ENCODE data around the gene SBF2. TPM values are rescaled to one million over a fixed set of nuclear protein-coding genes. Genes with fewer than 3 reads are reported as not detected.
"Not testable (repeated sequence)": the region's sequence is repeated elsewhere in the genome, so short reads cannot be mapped to it uniquely, and the experiment has no call there.

Gene SBF2
- total RNA-seq, 1 donor from 2014 or later: 39.5 TPM

GRCh38 chr11:10147195-10147594 lies 146.8 kb downstream of the SBF2 start:
- Mint-ChIP-seq H3K27me3 (no peaks in the 10 kb centered on the region), H3K9me3 (peaks cover 4% of the 10 kb centered on the region), H3K27ac (no peak overlapping the region), H3K36me3 (no peaks in the 10 kb centered on the region), H3K4me3 (no peak overlapping the region), H3K4me1 (ENCODE audit: unreplicated experiment) (no peaks in the 10 kb centered on the region)
- no peak for DNase-seq (ENCODE audit: extremely low spot score, unreplicated experiment)
- TF ChIP-seq CTCF (conservative IDR thresholded peaks at IDR 0.05): no peak

GRCh38 chr11:10144954-10145353 lies 149.1 kb downstream of the SBF2 start:
- no peak for DNase-seq (ENCODE audit: extremely low spot score, unreplicated experiment)
- Mint-ChIP-seq H3K27ac (no peak overlapping the region), H3K9me3 (peaks cover 4% of the 10 kb centered on the region), H3K4me1 (ENCODE audit: unreplicated experiment) (no peaks in the 10 kb centered on the region), H3K4me3 (no peak overlapping the region), H3K27me3 (no peaks in the 10 kb centered on the region), H3K36me3 (no peaks in the 10 kb centered on the region)
- TF ChIP-seq CTCF (conservative IDR thresholded peaks at IDR 0.05): no peak

GRCh38 chr11:10139656-10140055 lies 154.4 kb downstream of the SBF2 start:
- no peak for TF ChIP-seq CTCF (conservative IDR thresholded peaks at IDR 0.05)
- Mint-ChIP-seq H3K36me3 (peaks cover 7% of the 10 kb centered on the region), H3K27me3 (no peaks in the 10 kb centered on the region), H3K4me1 (ENCODE audit: unreplicated experiment) (no peaks in the 10 kb centered on the region), H3K27ac (no peak overlapping the region), H3K4me3 (no peak overlapping the region), H3K9me3 (peaks cover 7% of the 10 kb centered on the region)
- no peak for DNase-seq (ENCODE audit: extremely low spot score, unreplicated experiment)

- H3K27me3 Mint-ChIP-seq: no peaks in the 10 kb centered on the region
- no peak overlapping the region for H3K27ac Mint-ChIP-seq
- no peaks in the 10 kb centered on the region for H3K4me1 Mint-ChIP-seq (ENCODE audit: unreplicated experiment)
- no peak for TF ChIP-seq CTCF (conservative IDR thresholded peaks at IDR 0.05)
- H3K36me3 Mint-ChIP-seq: peaks cover 9% of the 10 kb centered on the region
- H3K4me3 Mint-ChIP-seq: no peak overlapping the region
- DNase-seq (ENCODE audit: extremely low spot score, unreplicated experiment): no peak
- peaks cover 9% of the 10 kb centered on the region for H3K9me3 Mint-ChIP-seq
These were observed 154.9 kb downstream of the SBF2 start for GRCh38 chr11:10139143-10139542.

GRCh38 chr11:10134975-10135481 lies 159.0 kb downstream of the SBF2 start:
- Mint-ChIP-seq H3K36me3 (peaks cover 14% of the 10 kb centered on the region), H3K27me3 (no peaks in the 10 kb centered on the region), H3K4me3 (no peak overlapping the region), H3K4me1 (ENCODE audit: unreplicated experiment) (no peaks in the 10 kb centered on the region), H3K27ac (no peak overlapping the region), H3K9me3 (peaks cover 20% of the 10 kb centered on the region)
- DNase-seq (ENCODE audit: extremely low spot score, unreplicated experiment): no peak
- no peak for TF ChIP-seq CTCF (conservative IDR thresholded peaks at IDR 0.05)

GRCh38 chr11:10134226-10134625 lies 159.8 kb downstream of the SBF2 start:
- not testable (repeated sequence) for H3K4me3 Mint-ChIP-seq; H3K27ac Mint-ChIP-seq; H3K4me1 Mint-ChIP-seq (ENCODE audit: unreplicated experiment); DNase-seq (ENCODE audit: extremely low spot score, unreplicated experiment); H3K27me3 Mint-ChIP-seq
- H3K36me3 Mint-ChIP-seq: peaks cover 14% of the 10 kb centered on the region
- H3K9me3 Mint-ChIP-seq: peaks cover 20% of the 10 kb centered on the region

GRCh38 chr11:10133251-10133650 lies 160.8 kb downstream of the SBF2 start:
- not testable (repeated sequence) for H3K4me1 Mint-ChIP-seq (ENCODE audit: unreplicated experiment); DNase-seq (ENCODE audit: extremely low spot score, unreplicated experiment); H3K4me3 Mint-ChIP-seq; H3K27me3 Mint-ChIP-seq; H3K27ac Mint-ChIP-seq
- Mint-ChIP-seq H3K9me3 (peaks cover 20% of the 10 kb centered on the region), H3K36me3 (peaks cover 14% of the 10 kb centered on the region)
